ENCODE data around the gene EOMES.
A peak's percentile ranks its signal among the peaks of the same experiment; 100 is the strongest.

The EOMES gene

DNA sequence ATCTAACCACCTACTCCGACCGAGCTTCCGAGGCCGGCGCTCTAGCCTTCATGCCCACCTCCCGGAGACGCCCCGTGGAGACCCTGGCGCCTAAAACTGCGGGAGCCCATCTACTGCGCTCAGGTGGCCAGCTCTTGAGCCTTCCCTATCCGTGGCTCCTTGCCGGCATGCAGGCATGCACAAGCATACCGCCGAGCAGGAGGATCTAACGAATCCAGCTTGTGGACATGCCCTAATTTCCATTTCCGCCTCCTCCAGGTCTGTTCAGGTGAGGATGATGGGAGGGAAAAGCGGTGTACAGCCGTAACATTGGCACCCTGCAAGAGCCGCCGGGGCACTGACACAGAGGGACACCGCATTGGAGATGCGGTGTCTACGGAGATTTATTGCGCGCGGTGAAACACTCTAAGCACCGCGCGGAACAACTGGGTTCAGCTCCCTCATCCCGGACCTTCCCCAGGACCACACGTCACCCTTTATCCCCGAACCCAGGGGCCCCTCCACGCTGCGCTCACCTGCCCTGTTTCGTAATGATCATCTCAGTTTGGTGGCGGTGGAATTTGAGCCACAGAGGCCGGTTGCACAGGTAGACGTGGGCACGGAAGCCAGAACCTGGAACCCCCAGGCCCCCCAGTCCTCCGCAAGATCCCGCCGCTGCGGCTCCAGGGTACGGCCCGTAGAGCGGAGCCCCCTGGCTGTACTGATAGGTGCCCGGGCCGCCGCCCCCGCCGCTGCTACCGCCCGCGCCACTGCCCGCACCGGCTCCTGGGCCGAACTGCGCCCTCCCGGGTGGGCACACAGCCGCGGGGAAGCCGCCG, 1.0 kb downstream of the EOMES start:
- DNase-seq (ENCODE audit: low read depth) = no peak

DNA sequence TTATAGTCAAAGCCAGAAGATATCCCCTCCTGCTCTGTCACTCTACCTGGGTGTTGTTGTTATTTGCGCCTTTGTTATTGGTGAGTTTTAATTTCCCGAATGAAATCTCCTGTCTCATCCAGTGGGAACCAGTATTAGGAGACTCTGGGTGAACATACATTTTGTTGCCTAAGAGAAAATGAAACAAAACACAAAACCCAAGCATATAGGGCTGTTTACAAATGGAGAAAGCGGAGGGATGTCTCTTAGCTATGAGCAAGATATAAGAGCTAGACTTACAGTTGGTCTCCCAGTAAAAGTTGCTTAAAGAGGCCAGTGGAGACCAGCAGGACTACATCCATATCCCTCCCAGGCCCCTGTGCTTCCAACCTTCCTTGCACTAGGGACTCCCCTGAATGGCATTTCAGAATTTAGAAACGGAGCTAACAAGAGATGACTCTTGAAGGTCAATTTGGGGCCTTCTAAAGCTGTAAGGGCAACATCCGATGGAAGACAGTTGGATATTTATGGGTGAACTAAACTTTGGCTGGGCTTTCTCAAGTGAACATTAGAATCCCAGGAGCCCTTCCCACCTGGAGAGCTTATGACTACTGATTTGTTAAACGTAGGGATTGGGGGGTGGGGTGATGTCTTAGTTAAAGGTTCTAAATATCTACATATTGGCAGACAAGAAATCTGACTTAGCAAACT, 2.7 kb downstream of the EOMES start:
- DNase-seq (ENCODE audit: low read depth) = no peak

DNA sequence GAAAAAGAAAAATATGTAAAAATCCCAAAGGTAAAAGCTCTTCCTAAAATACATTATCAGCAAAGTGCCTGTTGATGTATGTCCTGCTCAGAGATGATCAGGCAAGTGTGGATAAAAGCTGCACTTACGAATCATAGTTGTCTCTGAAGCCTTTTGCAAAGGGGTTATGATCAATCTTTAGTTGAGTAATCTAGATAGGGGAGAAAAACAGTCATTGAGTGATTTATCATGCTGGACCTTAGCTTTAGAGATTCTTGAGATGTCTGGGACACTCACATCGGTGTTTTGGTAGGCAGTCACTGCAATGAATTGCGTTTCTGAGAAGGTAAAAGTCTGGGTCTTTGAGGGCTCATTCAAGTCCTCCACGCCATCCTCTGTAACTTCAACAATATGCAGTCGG, 3.7 kb downstream of the EOMES start:
- DNase-seq (ENCODE audit: low read depth) = no peak

DNA sequence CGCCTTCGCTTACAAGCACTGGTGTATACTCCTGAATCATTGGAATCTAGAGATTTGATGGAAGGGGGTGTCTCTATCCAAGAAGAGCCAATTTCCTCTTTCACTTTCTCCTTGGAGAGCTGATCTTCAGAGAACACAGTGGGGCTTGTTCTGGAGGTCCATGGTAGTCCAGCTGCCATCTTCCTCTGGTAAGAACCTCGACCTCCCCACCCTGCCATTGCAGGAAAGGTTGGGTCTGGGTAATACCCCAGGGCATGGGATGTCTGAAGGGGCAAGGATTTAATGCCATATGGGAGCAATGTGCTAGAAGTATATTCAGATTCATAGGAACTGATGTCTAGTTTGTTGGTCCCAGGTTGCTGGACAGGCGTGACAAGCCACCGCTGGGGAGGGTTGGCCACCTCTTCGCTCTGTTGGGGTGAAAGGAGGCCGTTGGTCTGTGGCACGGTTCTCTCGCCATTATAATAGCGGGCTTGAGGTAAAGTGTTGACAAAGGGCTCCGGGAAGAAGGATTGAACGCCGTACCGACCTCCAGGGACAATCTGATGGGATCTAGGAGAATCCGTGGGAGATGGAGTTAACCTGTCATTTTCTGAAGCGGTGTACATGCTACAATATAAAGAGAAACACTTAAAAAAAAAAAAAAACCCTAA, 4.8 kb downstream of the EOMES start:
- no peak for DNase-seq (ENCODE audit: low read depth)

DNA sequence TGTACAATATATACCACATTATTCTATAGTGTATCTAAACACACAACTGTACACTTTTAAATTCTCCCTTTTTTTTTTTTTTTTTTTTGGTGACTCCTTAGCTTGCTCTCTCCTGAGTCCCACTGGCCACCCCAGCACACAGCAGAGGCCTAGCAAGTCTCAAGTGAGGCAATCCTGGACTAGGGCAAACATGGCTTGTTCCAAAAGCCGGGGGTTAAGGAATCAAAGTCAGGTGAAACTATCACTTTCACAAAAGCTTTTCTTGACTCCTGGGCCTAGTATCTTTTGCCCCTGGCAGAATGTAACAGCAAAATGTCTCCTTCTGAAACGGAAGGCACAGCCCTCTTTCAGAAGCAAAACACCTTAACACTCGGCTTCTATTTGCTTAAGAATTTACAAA, 5.8 kb downstream of the EOMES start:
- no peak for DNase-seq (ENCODE audit: low read depth)

DNA sequence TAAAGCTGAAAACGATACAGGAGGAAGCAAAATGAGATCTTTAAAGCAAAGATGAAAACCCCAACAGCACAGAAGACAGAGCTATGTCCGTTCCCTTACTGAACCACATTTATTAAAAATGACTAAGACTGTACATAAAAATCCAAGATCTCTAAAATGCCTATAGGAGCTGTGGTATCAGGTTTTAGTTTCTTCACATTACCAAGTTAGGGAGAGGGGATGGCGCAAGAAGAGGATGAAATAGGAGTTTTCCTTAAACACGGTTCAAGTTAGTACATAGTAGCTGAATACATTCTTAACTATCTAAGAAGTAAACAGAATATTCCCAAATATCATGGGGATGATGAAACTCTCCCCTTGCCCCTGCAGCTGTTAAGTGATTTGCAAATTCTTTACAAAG, 6.3 kb downstream of the EOMES start:
- no peak for DNase-seq (ENCODE audit: low read depth)

DNA sequence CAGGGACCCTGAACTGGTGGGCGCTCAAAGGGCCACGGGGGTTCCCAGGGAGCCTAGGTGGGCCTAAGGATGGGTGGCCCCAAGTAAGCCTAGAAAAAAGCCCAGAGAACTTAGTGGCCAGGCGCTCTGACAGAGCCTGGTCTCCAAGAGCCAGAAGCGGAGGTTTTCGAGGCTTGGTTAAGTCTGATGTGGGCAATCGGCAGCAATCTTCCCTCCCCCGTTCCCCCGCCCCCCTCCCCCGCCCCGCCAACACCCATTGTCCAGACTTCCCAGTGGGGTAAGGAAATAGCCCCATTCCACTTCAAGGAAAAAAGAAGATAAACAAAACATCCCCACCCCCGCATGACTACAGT, 6.7 kb downstream of the EOMES start:
- DNase-seq (ENCODE audit: low read depth) = no peak

DNA sequence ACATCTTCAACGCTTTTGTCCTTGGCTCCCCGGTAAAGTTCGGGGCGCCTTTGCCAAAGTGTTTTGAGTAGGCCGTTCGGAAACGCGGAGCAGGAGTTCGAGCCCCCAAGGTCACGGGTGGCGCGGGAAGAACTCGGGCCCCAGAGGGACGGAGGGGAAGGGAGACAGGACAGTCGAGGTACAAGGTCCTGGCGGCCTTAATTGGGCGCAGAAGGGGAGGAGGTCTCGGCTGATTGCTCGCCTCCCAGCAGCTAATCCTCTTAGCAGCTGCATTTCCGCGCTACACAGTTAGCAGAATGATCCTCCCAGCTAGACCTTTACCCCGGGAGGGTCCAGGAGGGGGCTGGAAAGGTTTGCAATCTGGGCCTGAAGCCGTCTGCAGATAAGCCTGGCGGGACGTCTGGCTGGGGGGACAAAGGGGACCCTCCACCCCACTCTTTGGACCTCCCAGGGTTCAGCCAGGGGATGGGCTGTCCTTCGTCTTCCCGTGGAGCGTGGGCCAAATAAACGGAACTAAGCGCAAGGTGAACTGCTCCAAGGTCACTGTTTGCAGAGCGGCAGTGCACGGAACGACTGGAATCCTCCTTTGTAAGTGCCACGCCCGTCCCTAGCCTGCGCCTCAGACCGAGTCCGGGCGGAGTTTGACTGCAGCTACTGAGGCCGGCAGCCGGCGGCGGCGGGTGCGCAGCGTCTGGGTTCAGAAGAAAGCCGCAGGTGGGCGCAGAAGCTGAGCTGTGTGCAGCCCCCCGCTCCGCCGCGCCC, 7.2 kb downstream of the EOMES start:
- DNase-seq (ENCODE audit: low read depth) = no peak

DNA sequence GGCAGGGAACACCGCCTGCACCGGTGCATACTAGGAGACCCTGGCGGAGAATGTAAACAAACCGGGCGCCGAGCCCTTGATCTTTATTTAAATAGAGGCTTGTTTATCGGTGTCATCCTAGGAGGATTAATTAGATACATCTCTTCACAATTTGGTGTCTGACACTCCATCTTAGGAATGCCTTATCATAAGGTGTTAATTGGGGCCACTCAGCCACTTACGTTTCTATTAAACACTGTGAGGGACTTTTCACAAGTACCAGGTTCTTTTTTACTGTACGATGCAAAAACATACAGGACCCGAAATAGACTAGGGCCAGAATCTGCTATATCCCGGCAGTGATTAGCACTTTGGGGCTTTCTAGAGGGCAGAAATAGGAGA, 8.0 kb downstream of the EOMES start:
- no peak for DNase-seq (ENCODE audit: low read depth)

DNA sequence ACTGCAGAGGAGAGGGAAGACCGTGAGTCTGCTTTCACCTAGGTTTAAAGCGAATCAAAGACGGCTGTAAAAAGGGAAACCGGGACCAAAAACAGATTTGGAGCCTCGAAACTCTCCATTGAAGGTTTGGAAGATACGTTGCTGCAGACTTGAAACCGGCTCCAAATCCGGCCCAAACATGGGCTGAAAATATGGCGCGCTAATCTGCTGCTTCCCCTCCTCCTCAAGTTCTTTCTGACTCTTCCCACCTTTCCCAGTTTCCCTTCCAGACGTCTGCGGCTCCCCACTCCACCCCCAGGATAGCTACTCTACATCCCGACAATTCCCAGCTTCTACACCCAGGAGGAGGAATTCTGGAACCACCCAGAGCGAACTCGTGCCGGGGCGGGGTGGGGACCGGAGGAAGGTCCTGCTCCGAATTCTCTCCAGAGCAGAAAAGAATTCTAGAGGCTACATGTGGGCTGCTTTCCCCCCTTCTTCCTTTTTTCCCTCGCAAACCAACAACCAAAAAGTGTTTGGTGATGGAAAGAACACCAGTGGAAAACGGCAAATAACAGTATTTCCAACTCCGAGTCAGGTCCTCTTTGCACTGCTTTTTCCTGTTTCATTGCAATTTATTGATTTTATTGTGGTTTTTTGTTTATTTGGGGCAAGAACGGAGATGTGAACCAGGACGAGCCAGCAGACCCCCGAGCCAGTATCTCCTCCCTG, 8.5 kb downstream of the EOMES start:
- no peak for DNase-seq (ENCODE audit: low read depth)

DNA sequence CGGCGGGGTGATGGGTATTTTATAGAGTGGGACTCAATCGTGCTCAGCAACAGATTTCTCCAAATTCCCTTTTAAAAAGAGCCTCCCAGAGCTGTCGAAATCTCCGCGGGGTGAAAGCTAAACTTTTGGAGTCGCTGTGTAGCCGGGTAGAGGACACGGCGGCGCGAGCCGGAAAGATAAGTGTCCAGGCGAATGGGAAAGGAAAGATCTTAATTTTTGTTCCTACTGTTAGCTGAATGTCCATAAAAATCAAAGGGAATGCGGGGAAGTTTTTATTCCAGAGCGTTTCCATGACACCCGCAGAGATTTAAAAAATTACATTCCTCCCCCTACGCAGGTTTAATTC, 9.1 kb downstream of the EOMES start:
- no peak for DNase-seq (ENCODE audit: low read depth)

DNA sequence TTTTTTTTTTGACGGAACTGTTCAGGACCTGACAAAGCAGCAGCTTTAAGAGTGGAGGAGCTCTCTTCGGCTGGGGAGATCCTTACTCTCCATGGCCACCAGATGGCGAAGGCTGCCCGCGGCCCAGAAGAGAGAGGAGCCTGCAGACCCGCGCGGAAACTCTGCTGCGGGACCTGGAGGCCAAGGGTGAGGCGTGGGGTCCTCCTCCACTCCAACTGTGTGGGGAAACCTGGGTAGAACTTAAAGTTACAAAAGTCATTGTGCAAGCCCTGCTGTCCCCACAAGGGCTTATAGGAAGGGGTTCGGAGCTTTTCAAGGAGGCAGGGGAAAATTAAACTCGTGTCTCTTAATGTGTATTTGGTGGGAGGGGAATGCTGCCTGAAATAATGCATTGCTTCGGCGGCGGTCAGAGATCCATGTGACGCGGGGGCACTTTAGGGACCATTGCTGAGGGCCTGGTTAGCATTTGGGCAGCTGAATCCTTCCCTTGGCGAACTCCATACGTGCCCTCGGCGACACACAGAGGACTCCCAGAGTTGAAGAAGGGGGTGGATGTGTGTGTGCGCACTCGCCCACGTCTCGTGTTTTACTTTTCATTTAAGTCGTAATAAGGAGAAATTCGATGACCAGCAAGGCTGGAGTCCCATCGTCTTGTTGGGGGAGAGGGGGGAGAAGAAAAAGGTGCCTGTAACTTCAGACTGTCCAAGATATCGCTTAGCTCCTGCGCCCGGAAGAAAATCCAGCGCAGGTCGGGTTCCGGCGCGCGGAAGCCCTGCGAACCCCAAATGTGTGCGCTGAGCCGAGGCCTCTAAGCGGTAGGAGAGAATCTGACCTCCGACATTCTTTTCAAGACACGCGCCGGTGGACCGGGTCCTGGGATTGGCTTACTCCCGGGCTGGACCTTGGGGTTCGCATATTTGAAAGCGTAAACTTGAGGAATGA, 9.7 kb downstream of the EOMES start:
- peak; percentile 71 for DNase-seq (ENCODE audit: low read depth)

DNA sequence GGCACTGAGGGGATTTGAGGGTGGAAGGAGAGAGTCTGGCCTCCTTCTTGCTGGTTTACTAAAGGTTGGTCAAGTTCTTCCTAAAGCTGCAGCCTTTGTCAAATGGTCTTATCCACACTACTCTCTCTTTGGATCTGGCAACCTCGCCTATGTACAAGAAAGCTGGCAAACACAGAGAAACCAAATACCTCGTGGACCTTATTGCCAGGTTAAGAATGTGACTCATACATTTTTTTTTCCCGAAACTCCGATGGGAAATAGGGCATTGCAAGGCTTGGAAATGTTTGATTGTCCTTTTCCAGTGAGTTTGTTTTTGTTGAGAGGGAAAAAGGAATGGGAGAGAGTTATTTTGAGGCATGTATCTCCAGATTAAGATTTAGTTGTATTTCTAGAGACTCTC, 13.9 kb downstream of the EOMES start:
- DNase-seq (ENCODE audit: low read depth) = no peak

DNA sequence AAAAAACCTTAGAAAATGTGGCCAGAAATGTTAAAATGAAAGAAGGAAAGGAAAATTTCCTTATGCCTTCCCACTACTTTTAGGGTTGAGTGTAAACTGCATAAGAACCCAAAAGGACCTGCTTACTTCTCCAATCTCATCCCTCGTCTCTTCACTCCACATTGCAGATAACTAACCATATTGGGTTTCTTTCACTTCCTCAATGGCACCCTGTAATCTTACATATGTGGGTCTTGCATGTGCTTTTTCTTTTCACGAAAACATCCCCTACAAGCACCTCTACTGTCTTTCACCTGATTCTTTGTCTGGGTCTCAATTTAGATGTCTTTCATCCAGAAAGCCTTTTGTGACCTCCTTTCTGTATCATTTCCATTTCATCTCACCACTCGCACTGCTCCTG, 23.1 kb downstream of the EOMES start:
- DNase-seq (ENCODE audit: low read depth) = no peak

DNA sequence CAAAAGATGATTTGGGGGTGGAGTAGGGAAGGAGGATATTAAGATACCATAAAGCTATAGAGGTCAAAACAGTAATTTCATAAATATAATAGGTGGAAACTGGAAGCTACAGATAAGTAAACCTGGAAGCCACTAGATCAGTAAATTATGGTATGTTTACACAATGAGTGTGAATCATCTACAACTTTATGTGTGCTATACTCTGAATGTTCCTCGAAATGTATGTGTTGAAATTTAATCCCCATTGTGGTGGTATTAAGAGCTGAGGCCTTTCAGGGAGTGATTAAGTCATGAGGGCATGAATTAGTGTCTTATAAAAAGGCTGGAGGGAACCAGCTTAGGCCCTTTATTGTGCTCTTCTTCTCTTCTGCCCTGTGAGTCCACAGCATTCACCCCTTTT, 25.2 kb downstream of the EOMES start:
- no peak for DNase-seq (ENCODE audit: low read depth)

DNA sequence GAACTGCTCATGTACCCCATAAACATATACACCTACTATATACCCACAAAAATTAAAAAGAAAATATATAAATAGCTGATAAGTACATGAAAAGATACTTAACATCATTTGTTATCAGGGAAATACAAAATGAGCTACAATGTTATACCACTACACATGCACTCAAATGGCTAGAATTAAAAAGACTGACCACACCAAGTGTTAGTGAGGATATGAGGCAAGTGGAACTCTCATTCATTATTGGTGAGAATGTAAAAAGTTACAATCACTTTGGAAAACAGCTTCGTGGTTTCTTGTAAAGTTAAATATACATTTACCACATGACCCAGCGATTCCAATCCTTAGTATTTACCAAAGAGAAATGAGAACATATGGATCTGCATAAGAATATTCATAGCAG, 26.5 kb downstream of the EOMES start:
- DNase-seq (ENCODE audit: low read depth) = no peak

DNA sequence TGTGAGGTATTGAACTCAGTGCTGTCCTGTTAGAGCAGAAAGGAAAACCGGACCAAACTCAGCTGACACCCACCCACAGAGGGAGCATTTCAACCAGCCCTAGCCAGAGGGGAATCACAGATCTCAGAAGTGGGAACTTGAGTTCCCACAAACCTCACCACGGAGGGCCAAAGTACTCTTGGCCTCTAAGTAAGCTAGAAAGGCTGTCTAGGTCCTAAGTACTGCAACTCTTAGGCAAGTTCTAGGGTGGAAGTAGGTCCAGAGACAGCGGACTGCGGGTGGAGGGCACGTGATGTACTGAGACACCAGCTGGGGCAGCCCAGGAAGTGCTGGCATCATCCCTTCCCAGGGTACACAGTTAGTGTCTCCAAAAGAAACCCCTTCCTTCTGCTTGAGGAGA, 34.1 kb downstream of the EOMES start:
- DNase-seq (ENCODE audit: low read depth) = no peak

DNA sequence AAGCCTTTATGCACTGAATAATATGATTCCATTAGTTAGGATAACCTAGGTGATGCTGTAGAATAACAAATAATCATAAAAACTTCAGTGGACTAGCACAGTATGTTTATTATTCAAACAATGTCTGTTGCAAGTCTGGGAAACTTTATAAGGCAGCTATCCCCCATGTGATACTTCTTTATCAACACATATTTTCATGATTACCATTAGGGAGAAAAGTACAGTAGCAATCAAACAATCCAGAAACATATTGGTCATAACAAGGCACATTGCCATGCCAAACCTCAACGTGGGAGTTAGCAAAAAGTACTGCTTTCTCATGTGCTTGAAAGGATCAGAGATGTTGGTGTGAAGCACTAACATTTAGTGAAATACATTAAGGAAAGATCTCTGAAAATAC, 35.5 kb downstream of the EOMES start:
- peak; percentile 38 for DNase-seq (ENCODE audit: low read depth)

DNA sequence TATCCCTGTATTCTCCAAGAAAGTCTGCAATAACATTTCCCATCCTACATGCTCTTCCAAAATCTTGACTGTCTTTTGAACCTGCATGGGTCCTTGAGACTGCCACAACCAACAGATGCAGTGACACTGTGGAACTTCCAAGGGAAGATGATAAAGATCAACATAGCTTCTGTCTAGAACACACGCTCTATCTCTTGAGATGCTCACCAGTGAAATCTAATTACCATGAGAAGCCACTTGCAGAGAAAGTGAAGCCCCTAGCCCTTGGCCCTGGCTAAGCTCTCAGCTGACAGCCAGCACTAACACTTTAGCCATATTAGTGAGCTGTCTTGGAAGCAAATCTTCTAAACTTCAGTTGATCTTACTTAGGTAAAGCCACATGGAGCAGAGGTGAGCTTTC, 36.6 kb downstream of the EOMES start:
- DNase-seq (ENCODE audit: low read depth) = no peak

DNA sequence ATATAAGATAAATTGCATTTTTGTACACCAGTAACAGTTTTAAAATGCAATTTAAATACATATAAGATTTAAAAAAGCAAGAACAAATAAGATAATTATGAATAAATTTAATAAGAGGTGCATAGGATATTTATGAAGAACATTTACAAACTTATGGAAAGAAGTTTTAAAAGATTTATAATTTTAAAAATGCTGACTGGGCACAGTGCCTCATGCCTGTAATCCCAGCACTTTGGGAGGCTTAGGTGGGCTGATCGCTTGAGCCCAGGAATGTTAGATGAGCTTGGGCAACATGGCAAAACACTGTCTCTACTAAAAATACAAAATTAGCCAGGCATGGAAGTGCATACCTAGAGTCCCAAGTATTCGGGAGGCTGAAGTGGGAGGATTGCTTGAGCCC, 37.8 kb downstream of the EOMES start:
- no peak for DNase-seq (ENCODE audit: low read depth)

DNA sequence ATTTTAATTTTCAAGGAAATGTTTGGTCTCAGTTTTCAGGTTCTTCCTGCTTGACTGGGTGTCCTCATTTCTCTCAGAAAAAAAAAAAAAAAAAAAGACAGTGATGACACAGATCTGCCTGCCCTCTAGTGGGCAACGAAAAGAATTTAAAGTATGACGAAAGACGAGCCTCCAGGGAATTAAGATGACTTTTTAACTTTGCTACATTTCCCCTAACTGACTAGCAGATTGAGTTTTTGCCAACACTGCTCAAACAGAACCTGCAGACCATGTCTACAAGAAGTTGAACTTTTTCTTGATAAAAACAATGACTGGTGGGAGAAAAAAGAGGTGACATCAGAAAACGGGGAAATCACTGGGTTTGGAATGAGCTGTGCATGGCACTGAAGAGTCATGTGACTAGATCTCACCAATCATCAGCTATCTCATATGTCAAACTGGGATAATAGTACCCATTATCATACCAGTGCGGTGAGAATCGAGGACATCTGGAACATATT, 40.8 kb downstream of the EOMES start:
- DNase-seq (ENCODE audit: low read depth) = peak; percentile 88

Measured in fibroblast of the conjunctiva (primary cell).